CD14-positive monocyte (primary cell): Measurements from ENCODE around the gene AADACL3. TPM values are rescaled to one million over a fixed set of nuclear protein-coding genes. Genes with fewer than 3 reads are reported as not detected.

Experiments
- DNase-seq, 3 donors: peaks; one replicate each; pipeline ENCODE4 v3.0.0-alpha.2; 2011 to 2022
- H2AFZ ChIP-seq: 2 replicates; pipeline ENCODE4 v1.6.0; 2012; ENCODE audit warnings: mild to moderate bottlenecking, low read depth, low read length, inconsistent platforms; ENCODE audit not compliant: insufficient read depth, poor library complexity, severe bottlenecking
- H3K27ac ChIP-seq, 2 donors: 1 replicate in 1 of 2; 2 replicates in 1 of 2; pipeline ENCODE4 v1.5.1; 2012 to 2013; ENCODE audit warnings: low read length in 2 of 2, control low read depth in 1 of 2, inconsistent platforms in 1 of 2, low read depth in 1 of 2, mild to moderate bottlenecking in 1 of 2
- H3K27me3 ChIP-seq, 2 donors: one replicate each; pipeline versions ENCODE4 v1.6.0 to v1.6.1; 2011 to 2013; ENCODE audit warnings: low read length in 2 of 2; ENCODE audit not compliant: control insufficient read depth in 2 of 2, insufficient read depth in 2 of 2
- H3K36me3 ChIP-seq, 2 donors: replicated peaks in 1 of 2; 1 replicate in 1 of 2; 2 replicates in 1 of 2; pipeline versions ENCODE4 v1.5.1 to v1.6.1; 2012 to 2013; ENCODE audit warnings: low read length in 2 of 2, control low read depth in 1 of 2, inconsistent platforms in 1 of 2, mild to moderate bottlenecking in 1 of 2; ENCODE audit not compliant: insufficient read depth in 2 of 2, control insufficient read depth in 1 of 2
- H3K4me1 ChIP-seq, 2 donors: 1 replicate in 1 of 2; 2 replicates in 1 of 2; pipeline versions ENCODE4 v1.5.1 to v1.6.1; 2012 to 2013; ENCODE audit warnings: low read length in 2 of 2, control low read depth in 1 of 2, inconsistent platforms in 1 of 2, mild to moderate bottlenecking in 1 of 2, moderate library complexity in 1 of 2; ENCODE audit not compliant: insufficient read depth in 2 of 2, control insufficient read depth in 1 of 2
- H3K4me2 ChIP-seq: replicated peaks from 2 replicates; pipeline ENCODE3; 2012; ENCODE audit warnings: low read length, moderate library complexity, mild to moderate bottlenecking; ENCODE audit not compliant: poor library complexity, severe bottlenecking; ENCODE audit errors: extremely low read depth
- H3K4me3 ChIP-seq, 3 experiments: fragments of 200-600 bp in 1 of 3; sonication (generic) in 1 of 3; replicated peaks in 1 of 3; 1 replicate in 2 of 3; 2 replicates in 1 of 3; pipeline ENCODE4 v1.5.1; 2011 to 2013; ENCODE audit warnings: low read length in 3 of 3, mild to moderate bottlenecking in 3 of 3, control low read depth in 2 of 3, low read depth in 2 of 3, inconsistent platforms in 1 of 3, moderate library complexity in 1 of 3
- H3K79me2 ChIP-seq: 2 replicates; pipeline ENCODE4 v1.6.0; 2012; ENCODE audit warnings: mild to moderate bottlenecking, control low read depth, inconsistent platforms, low read length, moderate library complexity; ENCODE audit not compliant: insufficient read depth
- H3K9ac ChIP-seq: 2 replicates; pipeline ENCODE4 v1.6.0; 2017; ENCODE audit warnings: low read length, mild to moderate bottlenecking; ENCODE audit not compliant: insufficient read depth, poor library complexity, severe bottlenecking
- H3K9me3 ChIP-seq, 2 donors: replicated peaks in 1 of 2; 1 replicate in 1 of 2; 2 replicates in 1 of 2; pipeline versions ENCODE4 v1.5.1 to v1.6.1; 2012 to 2013; ENCODE audit warnings: low read length in 2 of 2, control low read depth in 1 of 2; ENCODE audit not compliant: control insufficient read depth in 1 of 2, insufficient read depth in 1 of 2
- H4K20me1 ChIP-seq: 2 replicates; pipeline ENCODE4 v1.6.0; 2012; ENCODE audit warnings: mild to moderate bottlenecking, low read length, control low read depth, moderate library complexity; ENCODE audit not compliant: insufficient read depth
- H3K27ac Mint-ChIP-seq, 7 donors: one replicate each; pipeline ENCODE4 v1.8.0; 2020; ENCODE audit warnings: mild to moderate bottlenecking in 7 of 7, mixed read lengths in 7 of 7, moderate library complexity in 6 of 7, inconsistent platforms in 2 of 7
- H3K27me3 Mint-ChIP-seq, 3 donors: one replicate each; pipeline ENCODE4 v1.8.0; 2021 to 2022; ENCODE audit warnings: low read depth in 3 of 3, mild to moderate bottlenecking in 3 of 3, mixed read lengths in 3 of 3, moderate library complexity in 3 of 3, inconsistent platforms in 1 of 3
- H3K36me3 Mint-ChIP-seq, 2 donors: one replicate each; pipeline ENCODE4 v1.8.0; 2020; ENCODE audit warnings: mixed read lengths in 2 of 2, inconsistent platforms in 1 of 2, mild to moderate bottlenecking in 1 of 2
- H3K4me1 Mint-ChIP-seq: one replicate; pipeline ENCODE4 v1.8.0; 2020; ENCODE audit warnings: mild to moderate bottlenecking, mixed read lengths
- H3K4me3 Mint-ChIP-seq, 2 donors: one replicate each; pipeline ENCODE4 v1.8.0; 2020; ENCODE audit warnings: mild to moderate bottlenecking in 2 of 2, mixed read lengths in 2 of 2, moderate library complexity in 1 of 2
- H3K9me3 Mint-ChIP-seq, 7 donors: one replicate each; pipeline ENCODE4 v1.8.0; 2020 to 2022; ENCODE audit warnings: mixed read lengths in 7 of 7, mild to moderate bottlenecking in 6 of 7, moderate library complexity in 6 of 7, inconsistent platforms in 2 of 7
- WGBS: methylation state at CpG from one replicate; pipeline ENCODE4 v1.1.5; 2013; ENCODE audit warnings: missing lambda C conversion rate; ENCODE audit not compliant: insufficient coverage; 5-methylcytosine and 5-hydroxymethylcytosine counted together
- intact Hi-C, 2 donors: fragments of 100-400 bp; cut with micrococcal nuclease; formaldehyde crosslinking; loops; one replicate each; pipeline versions ENCODE4 v1.15.0 to v1.15.1; 2023
- polyA plus RNA-seq, 3 donors: library from polyadenylated mRNA; depleted of rRNA in 1 of 3; unstranded in 2 of 3; stranded (reverse) in 1 of 3; fragments of 300-500 nt in 2 of 3; fragments of >200 nt in 1 of 3; fragmentation: Illumina TruSeq in 2 of 3; gene quantifications; 1 replicate in 2 of 3; 2 replicates in 1 of 3; pipeline ENCODE4 v1.2.3, GENCODE V29; 2012 to 2021
- small RNA-seq: library from RNA; depleted of rRNA; stranded (forward); fragments of <200 nt; gene quantifications from one replicate; pipeline ENCODE3, GENCODE V24; 2012; ENCODE audit warnings: low read depth; ENCODE audit not compliant: insufficient read length
- TF ChIP-seq, protein P1 (sequence below): fragments of 200-600 bp; IDR thresholded peaks from one replicate; pipeline ENCODE4 v1.8.0; 2022; ENCODE audit warnings: antibody characterized with exemption, mild to moderate bottlenecking

AADACL3 gene
- polyA plus RNA-seq, 3 donors = not detected

DNA sequence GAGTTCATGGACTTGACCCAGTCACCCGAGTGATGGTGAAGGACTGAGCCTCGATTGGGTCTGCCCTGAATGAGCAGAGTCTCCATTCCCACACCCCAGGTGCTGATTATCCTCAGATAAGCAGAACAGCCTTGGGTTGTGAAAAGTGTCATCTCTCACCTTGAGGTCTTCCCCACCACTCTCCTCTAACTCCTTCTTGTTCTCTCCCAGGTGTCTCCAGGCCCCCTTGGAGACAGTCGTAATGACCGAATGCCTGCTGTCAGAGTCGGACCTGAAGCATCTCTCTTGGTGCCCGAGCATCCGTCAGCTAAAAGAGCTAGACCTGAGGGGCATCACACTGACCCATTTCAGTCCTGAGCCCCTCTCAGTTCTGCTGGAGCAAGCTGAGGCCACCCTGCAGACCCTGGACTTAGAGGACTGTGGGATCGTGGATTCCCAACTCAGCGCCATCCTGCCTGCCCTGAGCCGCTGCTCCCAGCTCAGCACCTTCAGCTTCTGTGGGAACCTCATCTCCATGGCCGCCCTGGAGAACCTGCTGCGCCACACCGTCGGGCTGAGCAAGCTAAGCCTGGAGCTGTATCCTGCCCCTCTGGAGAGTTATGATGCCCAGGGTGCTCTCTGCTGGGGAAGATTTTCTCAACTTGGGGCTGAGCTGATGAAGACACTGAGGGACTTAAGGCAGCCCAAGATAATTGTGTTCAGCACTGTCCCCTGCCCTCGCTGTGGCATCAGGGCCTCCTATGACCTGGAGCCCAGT lies 61.1 kb downstream of the AADACL3 start:
- H3K9me3 ChIP-seq = no peaks in the 10 kb centered on the region
- Mint-ChIP-seq H3K27ac (peak overlapping the region in 1 of 7 donors; percentile 45), H3K36me3 (no peaks in the 10 kb centered on the region), H3K9me3 (peaks cover 0 to 6% (median 2%) of the 10 kb centered on the region in 7 donors), H3K4me1 (no peaks in the 10 kb centered on the region), H3K4me3 (no peak overlapping the region), H3K27me3 (peaks cover 2 to 7% (median 3%) of the 10 kb centered on the region in 3 donors)
- H2AFZ ChIP-seq = no peak overlapping the region
- H3K79me2 ChIP-seq = no peaks in the 10 kb centered on the region
- TF ChIP-seq, protein P1, sequence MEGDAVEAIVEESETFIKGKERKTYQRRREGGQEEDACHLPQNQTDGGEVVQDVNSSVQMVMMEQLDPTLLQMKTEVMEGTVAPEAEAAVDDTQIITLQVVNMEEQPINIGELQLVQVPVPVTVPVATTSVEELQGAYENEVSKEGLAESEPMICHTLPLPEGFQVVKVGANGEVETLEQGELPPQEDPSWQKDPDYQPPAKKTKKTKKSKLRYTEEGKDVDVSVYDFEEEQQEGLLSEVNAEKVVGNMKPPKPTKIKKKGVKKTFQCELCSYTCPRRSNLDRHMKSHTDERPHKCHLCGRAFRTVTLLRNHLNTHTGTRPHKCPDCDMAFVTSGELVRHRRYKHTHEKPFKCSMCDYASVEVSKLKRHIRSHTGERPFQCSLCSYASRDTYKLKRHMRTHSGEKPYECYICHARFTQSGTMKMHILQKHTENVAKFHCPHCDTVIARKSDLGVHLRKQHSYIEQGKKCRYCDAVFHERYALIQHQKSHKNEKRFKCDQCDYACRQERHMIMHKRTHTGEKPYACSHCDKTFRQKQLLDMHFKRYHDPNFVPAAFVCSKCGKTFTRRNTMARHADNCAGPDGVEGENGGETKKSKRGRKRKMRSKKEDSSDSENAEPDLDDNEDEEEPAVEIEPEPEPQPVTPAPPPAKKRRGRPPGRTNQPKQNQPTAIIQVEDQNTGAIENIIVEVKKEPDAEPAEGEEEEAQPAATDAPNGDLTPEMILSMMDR = no peak
- H3K4me3 ChIP-seq = no peak overlapping the region
- H4K20me1 ChIP-seq = no peaks in the 10 kb centered on the region
- no peak overlapping the region for H3K4me2 ChIP-seq
- intact Hi-C loops = no loop called here
- 88% methylated on average over 12 of the region's 15 CpGs for whole genome bisulfite sequencing
- H3K9ac ChIP-seq = no peak overlapping the region
- no peaks in the 10 kb centered on the region for H3K36me3 ChIP-seq
- DNase-seq = no peak
- no peak overlapping the region for H3K27ac ChIP-seq
- no peaks in the 10 kb centered on the region for H3K4me1 ChIP-seq
- H3K27me3 ChIP-seq = no peaks in the 10 kb centered on the region

Small RNAs within 50 kb of the gene (small RNA-seq; reads per million reads assigned to genes)
- gene AC244670.1 = not detected

Other genes starting within 250 kb of the AADACL3 start
- gene DHRS3, start 97.9 kb upstream of the AADACL3 start, polyA plus RNA-seq = under 1 TPM; 0.23 to 0.59 (median 0.29) TPM
- not detected for gene AADACL4, start 72.0 kb upstream of the AADACL3 start, polyA plus RNA-seq
- gene CFAP107, start 30.1 kb downstream of the AADACL3 start, polyA plus RNA-seq = not detected
- not detected for gene PRAMEF12, start 57.6 kb downstream of the AADACL3 start, polyA plus RNA-seq
- not detected for gene PRAMEF1, start 75.3 kb downstream of the AADACL3 start, polyA plus RNA-seq
- gene PRAMEF11, start 115.3 kb downstream of the AADACL3 start, polyA plus RNA-seq = not detected
- gene HNRNPCL1, start 132.6 kb downstream of the AADACL3 start, polyA plus RNA-seq = not detected
- not detected for gene PRAMEF2, start 141.0 kb downstream of the AADACL3 start, polyA plus RNA-seq
- not detected for gene PRAMEF4, start 170.1 kb downstream of the AADACL3 start, polyA plus RNA-seq
- gene PRAMEF10, start 182.2 kb downstream of the AADACL3 start, polyA plus RNA-seq = not detected
- not detected for gene PRAMEF7, start 200.5 kb downstream of the AADACL3 start, polyA plus RNA-seq
- not detected for gene PRAMEF6, start 231.5 kb downstream of the AADACL3 start, polyA plus RNA-seq